Neural progenitor cell (in vitro differentiated cells): Measurements from ENCODE around the gene LDHAL6B.

Experiments
- EZH2 ChIP-seq: fragments of 200-600 bp; sonication (generic); IDR thresholded peaks from 2 replicates; pipeline ENCODE4 v1.6.1; 2017; ENCODE audit warnings: antibody characterized with exemption, mild to moderate bottlenecking, moderate library complexity
- EZH2phosphoT487 ChIP-seq: fragments of 200-600 bp; sonication (generic); IDR thresholded peaks from 2 replicates; pipeline ENCODE4 v1.6.1; 2017; ENCODE audit warnings: antibody characterized with exemption
- TF ChIP-seq, protein P1 (sequence below): fragments of 200-600 bp; sonication (generic); IDR thresholded peaks from 2 replicates; pipeline ENCODE4 v1.5.1; 2017; ENCODE audit warnings: antibody characterized with exemption, mild to moderate bottlenecking

DNA sequence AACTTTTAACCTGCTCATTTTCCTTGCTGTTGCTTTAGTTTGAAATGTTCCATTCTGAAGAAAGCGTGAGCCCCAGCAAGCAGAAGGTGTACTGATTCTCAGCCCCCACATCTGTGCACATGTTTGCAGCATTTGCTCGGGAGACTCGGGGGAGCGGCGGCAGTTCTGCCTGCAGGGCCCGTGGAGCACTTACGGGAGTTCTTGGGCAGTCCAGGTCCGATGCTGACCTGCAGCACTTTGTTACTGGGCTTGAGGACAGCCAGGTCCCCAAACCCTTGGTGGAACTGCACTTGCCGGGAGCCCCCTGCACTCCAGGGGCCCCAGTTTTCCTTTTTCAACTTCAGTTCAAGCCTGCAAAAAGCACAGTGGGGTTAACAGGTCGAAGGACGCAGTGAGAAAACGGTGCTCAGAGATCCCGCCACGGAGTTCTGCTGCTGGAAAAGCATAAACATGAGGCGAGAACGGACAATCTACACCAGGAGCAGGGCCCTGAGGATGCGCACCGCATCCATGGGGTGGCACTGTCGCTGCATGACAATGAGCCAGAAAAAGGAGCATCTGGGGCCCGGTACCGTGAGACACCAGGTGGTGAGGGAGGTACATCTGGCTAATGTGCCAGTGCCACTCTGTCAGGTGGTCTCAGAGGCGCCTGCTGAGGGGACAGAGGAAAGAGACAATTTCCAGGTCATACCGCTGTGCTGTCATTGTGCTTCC lies 45.6 kb upstream of the LDHAL6B start:
- TF ChIP-seq, protein P1, sequence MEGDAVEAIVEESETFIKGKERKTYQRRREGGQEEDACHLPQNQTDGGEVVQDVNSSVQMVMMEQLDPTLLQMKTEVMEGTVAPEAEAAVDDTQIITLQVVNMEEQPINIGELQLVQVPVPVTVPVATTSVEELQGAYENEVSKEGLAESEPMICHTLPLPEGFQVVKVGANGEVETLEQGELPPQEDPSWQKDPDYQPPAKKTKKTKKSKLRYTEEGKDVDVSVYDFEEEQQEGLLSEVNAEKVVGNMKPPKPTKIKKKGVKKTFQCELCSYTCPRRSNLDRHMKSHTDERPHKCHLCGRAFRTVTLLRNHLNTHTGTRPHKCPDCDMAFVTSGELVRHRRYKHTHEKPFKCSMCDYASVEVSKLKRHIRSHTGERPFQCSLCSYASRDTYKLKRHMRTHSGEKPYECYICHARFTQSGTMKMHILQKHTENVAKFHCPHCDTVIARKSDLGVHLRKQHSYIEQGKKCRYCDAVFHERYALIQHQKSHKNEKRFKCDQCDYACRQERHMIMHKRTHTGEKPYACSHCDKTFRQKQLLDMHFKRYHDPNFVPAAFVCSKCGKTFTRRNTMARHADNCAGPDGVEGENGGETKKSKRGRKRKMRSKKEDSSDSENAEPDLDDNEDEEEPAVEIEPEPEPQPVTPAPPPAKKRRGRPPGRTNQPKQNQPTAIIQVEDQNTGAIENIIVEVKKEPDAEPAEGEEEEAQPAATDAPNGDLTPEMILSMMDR, result peak; percentile 63
- TF ChIP-seq EZH2phosphoT487 (no peak), EZH2 (no peak)
